HG02981 (cell line): Measurements from ENCODE around the gene DMRTB1.

Experiments used
- ATAC-seq: cut with Tn5 transposase; IDR thresholded peaks from one replicate; pipeline ENCODE4 v1.9.1; 2021; ENCODE audit warnings: mild to moderate bottlenecking, moderate library complexity; ENCODE audit not compliant: unreplicated experiment

The DMRTB1 gene

GRCh38 chr1:53462769-53463501 lies 3.7 kb downstream of the DMRTB1 start:
- ATAC-seq = no peak

- no peak for ATAC-seq
Measured at GRCh38 chr1:53463961-53464899, 5.0 kb downstream of the DMRTB1 start.

GRCh38 chr1:53465023-53465957 lies 6.1 kb downstream of the DMRTB1 start:
- no peak for ATAC-seq

- ATAC-seq = no peak
Measured at GRCh38 chr1:53467391-53467790, 8.2 kb downstream of the DMRTB1 start.

- ATAC-seq = no peak
Measured at GRCh38 chr1:53468374-53468773, 9.2 kb downstream of the DMRTB1 start.

DNA sequence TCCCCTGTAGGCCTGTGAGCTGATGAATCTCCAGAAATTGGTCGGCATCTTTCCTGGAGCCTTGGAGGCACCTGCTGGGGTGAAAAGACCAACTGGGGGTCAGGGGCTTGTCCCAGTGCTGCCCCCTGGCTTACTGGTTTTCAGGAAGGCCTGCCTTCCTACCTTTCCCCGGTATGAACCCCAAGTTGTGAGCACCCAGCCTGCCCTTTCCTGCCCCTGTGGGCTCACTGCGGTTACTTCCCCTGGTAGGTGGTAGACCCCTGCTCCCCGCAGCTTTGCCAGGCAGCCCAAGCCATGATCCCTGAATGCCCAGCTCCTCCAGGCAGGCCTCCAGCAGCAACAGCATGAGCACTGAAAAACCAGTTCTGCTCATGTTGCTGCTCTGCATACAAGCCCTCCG lies 10.2 kb downstream of the DMRTB1 start:
- no peak for ATAC-seq

DNA sequence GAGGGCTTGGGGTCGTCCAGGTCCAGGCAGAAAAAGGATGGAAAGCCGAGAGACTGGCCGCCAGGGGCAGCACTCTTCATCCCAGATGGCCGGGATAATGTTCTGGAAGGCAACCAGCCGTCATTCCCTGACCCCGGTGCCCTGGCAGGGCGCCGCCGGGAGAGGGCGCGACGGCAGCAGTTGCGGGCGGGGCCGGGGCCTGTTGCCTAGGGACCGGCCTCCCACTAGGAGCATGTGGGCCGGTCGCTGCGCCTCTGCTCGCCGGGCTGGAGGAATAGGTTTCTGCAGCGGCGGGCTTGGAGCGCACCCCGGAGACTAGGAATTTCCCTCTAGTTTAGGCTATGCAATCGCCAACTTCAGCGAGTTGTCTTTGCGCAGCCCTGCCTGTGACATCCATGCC lies 11.0 kb downstream of the DMRTB1 start:
- no peak for ATAC-seq

DNA sequence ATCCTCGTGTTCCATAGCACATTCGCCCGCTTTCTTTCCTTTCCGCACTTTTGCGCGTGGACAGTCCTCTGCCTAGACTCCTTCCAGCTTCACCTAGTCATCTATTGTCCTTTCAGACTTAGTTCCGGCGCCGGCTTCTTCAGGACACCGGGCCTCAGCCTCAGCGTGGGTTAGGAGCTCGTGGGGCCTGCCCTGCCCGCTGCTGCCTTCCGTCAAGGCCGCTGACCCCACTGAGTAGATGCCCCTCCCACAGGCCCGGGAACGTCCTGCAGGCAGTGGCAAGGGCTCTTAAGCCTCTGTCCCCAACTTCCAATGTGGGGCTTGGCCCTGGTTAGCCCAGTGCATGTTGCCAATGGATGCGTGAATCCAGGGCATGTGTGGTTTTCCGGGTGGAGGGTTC lies 11.4 kb downstream of the DMRTB1 start:
- ATAC-seq = no peak

DNA sequence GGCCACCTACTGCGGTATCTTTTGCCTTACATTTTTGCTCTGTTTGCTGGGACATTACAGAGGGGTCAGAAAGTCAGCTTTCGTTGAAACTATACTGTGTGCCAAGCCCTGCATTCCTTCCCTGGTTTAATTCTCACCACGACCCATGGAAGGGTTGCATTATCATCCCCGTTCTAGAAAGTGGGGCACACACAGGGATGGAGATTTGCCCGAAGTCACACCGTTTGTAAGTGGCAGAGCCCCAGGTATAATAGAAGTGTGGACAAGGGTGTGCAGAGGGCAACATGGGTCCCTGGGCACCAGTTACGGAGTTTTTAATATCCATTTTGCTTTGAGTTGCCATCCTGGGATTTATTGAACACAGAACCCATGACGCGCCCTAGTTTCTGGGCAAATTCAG lies 11.8 kb downstream of the DMRTB1 start:
- ATAC-seq = no peak

- ATAC-seq = no peak
Measured at GRCh38 chr1:53473463-53473862, 14.3 kb downstream of the DMRTB1 start.

DNA sequence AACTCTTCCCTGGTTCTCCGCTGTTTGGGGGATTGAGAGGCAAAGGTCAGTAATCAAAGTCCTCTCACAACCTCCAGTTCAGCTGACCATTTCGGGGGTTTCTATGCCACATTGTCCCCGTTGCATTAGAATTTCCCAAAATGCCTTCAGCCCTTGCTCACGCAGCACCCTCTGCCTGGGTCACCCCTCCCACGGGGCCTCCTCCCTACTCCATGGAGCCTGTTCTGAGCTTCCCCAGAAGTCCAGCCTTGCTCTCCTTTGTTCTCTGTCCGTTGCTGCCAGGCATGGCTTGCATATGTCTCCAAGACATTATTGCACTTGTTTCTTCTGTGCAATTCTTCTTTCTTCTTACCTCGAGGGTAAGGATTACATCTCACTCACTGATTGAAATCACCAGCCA lies 16.5 kb downstream of the DMRTB1 start:
- no peak for ATAC-seq

- no peak for ATAC-seq
Measured at GRCh38 chr1:53476579-53476978, 17.4 kb downstream of the DMRTB1 start.

DNA sequence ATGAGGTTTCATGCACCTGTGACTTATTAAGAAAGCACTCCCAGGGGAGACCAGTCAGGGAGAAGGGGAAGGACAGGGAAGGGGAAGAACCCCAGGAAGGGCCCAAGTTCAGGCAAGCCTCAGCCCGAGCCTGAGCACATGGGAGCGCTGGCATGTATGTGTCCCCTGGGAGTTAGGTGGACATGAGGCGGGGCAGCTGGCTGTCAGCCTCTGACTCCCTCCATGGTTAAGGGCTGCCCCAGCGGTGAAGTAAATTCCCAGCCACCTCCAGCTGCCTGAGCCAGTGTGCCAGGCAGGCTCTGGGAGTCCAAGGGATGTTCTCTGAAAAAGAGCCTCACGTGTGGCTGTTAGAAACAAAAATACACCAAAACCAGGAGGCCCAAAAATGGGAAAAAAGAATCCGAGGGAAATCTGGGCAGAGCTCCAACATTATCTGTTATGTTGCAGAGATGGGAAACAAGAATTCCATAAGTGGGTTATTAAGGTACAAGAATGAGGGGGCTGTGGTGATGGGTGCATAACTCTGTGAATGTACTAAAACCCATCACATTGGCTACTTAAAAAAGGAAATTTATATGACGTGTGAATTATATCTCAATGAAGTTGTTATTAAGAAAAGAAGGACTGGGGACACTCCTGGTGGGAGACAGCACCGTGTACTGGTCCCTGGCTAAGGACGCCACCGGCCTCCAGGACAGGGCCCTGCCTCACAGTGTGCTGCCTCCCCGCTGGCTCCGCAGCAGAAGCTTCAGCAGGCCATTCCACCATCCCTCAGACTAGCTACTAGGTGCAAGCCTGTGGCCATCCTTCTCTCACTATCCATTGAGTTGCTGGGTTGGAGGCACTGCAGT lies 18.7 kb downstream of the DMRTB1 start:
- ATAC-seq = no peak

DNA sequence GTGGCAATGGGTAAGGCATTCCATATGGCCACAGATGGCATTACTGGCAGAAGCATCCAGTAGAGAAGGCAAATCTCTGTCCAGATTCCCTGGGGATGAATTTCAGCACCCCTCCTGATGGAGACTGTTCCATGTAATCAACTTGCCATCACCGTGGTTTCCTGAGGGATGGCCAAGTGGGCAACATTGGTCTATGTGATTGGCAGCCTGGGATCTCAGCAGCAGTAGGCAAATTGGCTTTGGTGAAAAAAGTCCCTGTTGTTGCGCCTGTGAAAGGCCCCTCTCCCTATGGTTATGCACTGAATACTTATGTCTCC lies 19.3 kb downstream of the DMRTB1 start:
- no peak for ATAC-seq

DNA sequence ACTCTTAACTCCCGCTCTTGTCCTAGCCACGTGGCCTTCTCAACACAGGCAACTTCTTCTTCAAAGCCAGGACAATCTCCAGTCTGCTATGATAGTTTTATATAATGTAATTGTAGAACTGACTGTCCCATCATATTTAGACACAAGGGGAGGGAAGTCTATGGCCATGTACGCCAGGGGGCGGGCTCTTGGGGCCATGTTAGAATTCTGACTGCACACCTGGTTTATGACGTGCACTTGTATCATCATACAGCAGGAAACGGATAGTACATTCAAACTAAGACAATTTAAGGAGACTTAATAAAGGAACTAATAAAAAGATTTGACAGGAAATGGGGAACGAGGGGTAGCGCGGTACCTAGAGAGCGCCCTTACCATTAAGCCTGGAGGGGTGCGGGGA lies 21.5 kb downstream of the DMRTB1 start:
- no peak for ATAC-seq

- no peak for ATAC-seq
Measured at GRCh38 chr1:53481456-53481855, 22.3 kb downstream of the DMRTB1 start.

DNA sequence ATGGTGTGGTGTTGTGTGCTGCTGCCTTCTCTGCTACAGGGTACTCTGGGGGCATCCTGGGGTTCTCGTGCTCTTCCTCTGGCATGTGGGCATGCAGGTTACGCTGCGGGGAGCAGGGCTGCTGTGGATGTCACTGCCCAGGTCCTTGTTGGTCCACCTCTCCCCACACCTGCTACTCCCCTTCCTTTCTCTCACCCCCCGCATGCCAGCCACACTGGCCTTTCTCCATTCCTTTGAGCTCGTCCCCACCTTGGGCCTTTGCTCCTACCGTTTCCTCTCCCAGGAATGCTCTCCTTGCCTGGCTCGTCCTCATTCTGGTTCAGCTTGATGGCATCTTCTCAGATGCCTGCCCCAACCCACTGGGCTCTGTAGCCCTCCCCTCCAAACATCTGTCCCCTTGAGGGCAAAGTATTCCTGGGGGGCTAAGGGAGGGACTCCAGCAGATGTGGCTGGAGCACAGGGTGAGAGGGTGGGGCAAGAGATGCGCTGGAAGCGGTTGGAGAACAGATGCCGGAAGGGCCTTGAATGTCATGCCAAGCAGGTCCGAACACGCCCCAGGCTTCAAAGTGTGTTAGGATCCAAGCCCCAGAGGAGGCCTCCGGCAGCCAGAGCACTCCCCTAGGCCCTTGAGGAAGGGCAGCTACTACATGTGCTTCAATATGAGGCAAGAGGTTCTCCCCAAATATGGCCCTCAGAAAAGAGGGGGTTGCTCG lies 23.4 kb downstream of the DMRTB1 start:
- no peak for ATAC-seq

GRCh38 chr1:53483170-53483569 lies 24.0 kb downstream of the DMRTB1 start:
- ATAC-seq = no peak

DNA sequence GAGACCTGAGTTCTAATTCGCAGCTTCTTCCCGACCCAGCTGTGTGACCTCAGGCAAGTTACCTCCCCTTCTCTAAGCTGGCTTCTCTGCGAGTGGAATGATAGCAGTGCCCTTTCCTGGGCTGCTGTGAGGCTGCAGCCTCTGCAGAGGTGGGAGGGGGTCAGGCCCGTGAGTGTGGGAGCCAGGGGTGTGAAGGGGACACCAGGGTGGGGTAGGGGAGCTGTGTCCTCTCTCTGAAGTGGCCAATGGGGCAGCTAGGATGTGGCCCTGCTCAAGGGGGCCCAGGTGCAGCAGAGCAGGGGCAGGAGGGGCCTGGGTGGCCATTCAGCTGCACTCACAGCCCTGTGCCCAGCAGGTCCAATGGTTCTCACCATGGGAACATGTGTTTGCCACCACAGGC lies 24.5 kb downstream of the DMRTB1 start:
- no peak for ATAC-seq
